OCI-LY1 (cell line): ENCODE data around the gene SYCE3.

Experiments used
- H2AFZ ChIP-seq: fragments of 200-600 bp; sonication (generic), shearing (Covaris generic); 2 replicates; pipeline ENCODE4 v1.6.0; 2014; ENCODE audit warnings: antibody characterized with exemption, mild to moderate bottlenecking, low read length
- H3F3A ChIP-seq: fragments of 200-600 bp; sonication (generic), shearing (Covaris generic); 2 replicates; pipeline ENCODE4 v1.6.0; 2014; ENCODE audit warnings: mild to moderate bottlenecking, antibody characterized with exemption, low read length, moderate library complexity; ENCODE audit not compliant: insufficient read depth
- H3K27ac ChIP-seq: fragments of 200-600 bp; sonication (generic); 2 replicates; pipeline ENCODE4 v1.5.1; 2014; ENCODE audit warnings: low read length, mixed run types, mild to moderate bottlenecking, low read depth; ENCODE audit not compliant: poor library complexity, severe bottlenecking
- H3K27me3 ChIP-seq: fragments of 200-600 bp; sonication (generic); 2 replicates; pipeline ENCODE4 v1.6.0; 2014; ENCODE audit warnings: antibody characterized with exemption, mild to moderate bottlenecking, low read length, moderate library complexity; ENCODE audit not compliant: insufficient read depth
- H3K36me3 ChIP-seq: fragments of 200-600 bp; sonication (generic); 2 replicates; pipeline ENCODE4 v1.6.1; 2014; ENCODE audit warnings: mild to moderate bottlenecking, antibody characterized with exemption, low read length, moderate library complexity, mixed read lengths; ENCODE audit not compliant: insufficient read depth
- H3K4me1 ChIP-seq: fragments of 200-600 bp; sonication (generic); 2 replicates; pipeline ENCODE4 v1.5.1; 2014; ENCODE audit warnings: mild to moderate bottlenecking, low read length, moderate library complexity; ENCODE audit not compliant: insufficient read depth, severe bottlenecking
- H3K4me2 ChIP-seq: fragments of 200-600 bp; sonication (generic), shearing (Covaris generic); 2 replicates; pipeline ENCODE4 v1.6.1; 2014; ENCODE audit warnings: low read length
- H3K4me3 ChIP-seq: fragments of 200-600 bp; sonication (generic); 2 replicates; pipeline ENCODE4 v1.5.1; 2014; ENCODE audit warnings: low read length, low read depth, mild to moderate bottlenecking, mixed read lengths; ENCODE audit not compliant: poor library complexity, severe bottlenecking
- H3K79me2 ChIP-seq: fragments of 200-600 bp; shearing (Covaris generic); 2 replicates; pipeline ENCODE4 v1.6.1; 2016; ENCODE audit warnings: mixed run types, low read length, mixed read lengths; ENCODE audit not compliant: insufficient read depth
- H3K9ac ChIP-seq: fragments of 200-600 bp; sonication (generic), shearing (Covaris generic); 2 replicates; pipeline ENCODE4 v1.6.1; 2014; ENCODE audit warnings: mild to moderate bottlenecking, low read length, mixed read lengths
- H3K9me2 ChIP-seq: fragments of 200-600 bp; sonication (generic), shearing (Covaris generic); 2 replicates; pipeline ENCODE4 v1.6.1; 2014; ENCODE audit warnings: low read depth, mild to moderate bottlenecking, low read length, mixed read lengths
- H3K9me3 ChIP-seq: fragments of 200-600 bp; shearing (Covaris generic); 2 replicates; pipeline ENCODE4 v1.6.1; 2014; ENCODE audit warnings: low read length, mixed read lengths
- H4K20me1 ChIP-seq: fragments of 200-600 bp; sonication (generic), shearing (Covaris generic); 2 replicates; pipeline ENCODE4 v1.6.0; 2016; ENCODE audit warnings: mild to moderate bottlenecking, low read length; ENCODE audit not compliant: insufficient read depth
- CTCF ChIP-seq: fragments of 200-600 bp; sonication (generic), shearing (Covaris generic); IDR thresholded peaks from 2 replicates; pipeline ENCODE4 v1.5.1; 2017; ENCODE audit warnings: mild to moderate bottlenecking, antibody characterized with exemption, low read length, moderate library complexity, mixed read lengths
- EZH2 ChIP-seq: fragments of 200-600 bp; sonication (generic), shearing (Covaris generic); IDR thresholded peaks from 2 replicates; pipeline ENCODE4 v1.8.0; 2017; ENCODE audit warnings: borderline replicate concordance, mixed run types, mild to moderate bottlenecking, antibody characterized with exemption, low read length, moderate library complexity, mixed read lengths

SYCE3 gene

GRCh38 chr22:50573491-50574382, 11.0 kb upstream of the SYCE3 start:
- no peaks in the 10 kb centered on the region for H3F3A ChIP-seq
- H3K27me3 ChIP-seq = no peaks in the 10 kb centered on the region
- H3K4me1 ChIP-seq = peaks cover 7% of the 10 kb centered on the region
- no peak overlapping the region for H3K4me3 ChIP-seq
- no peak overlapping the region for H3K4me2 ChIP-seq
- H4K20me1 ChIP-seq = no peaks in the 10 kb centered on the region
- no peak for TF ChIP-seq CTCF
- no peak for TF ChIP-seq EZH2
- peaks cover 87% of the 10 kb centered on the region for H3K36me3 ChIP-seq
- H3K9ac ChIP-seq = no peak overlapping the region
- H3K9me2 ChIP-seq = no peaks in the 10 kb centered on the region
- H3K9me3 ChIP-seq = no peaks in the 10 kb centered on the region
- no peaks in the 10 kb centered on the region for H3K79me2 ChIP-seq
- H2AFZ ChIP-seq = no peak overlapping the region
- no peak overlapping the region for H3K27ac ChIP-seq

- Histone ChIP-seq H3K9ac (no peak overlapping the region), H3K4me2 (no peak overlapping the region), H3K9me3 (no peaks in the 10 kb centered on the region), H2AFZ (no peak overlapping the region), H3F3A (no peaks in the 10 kb centered on the region), H3K27me3 (no peaks in the 10 kb centered on the region), H3K27ac (no peak overlapping the region), H3K4me3 (no peak overlapping the region), H3K9me2 (no peaks in the 10 kb centered on the region), H3K36me3 (peaks cover 89% of the 10 kb centered on the region), H4K20me1 (no peaks in the 10 kb centered on the region), H3K79me2 (no peaks in the 10 kb centered on the region), H3K4me1 (peaks cover 7% of the 10 kb centered on the region)
- no peak for TF ChIP-seq EZH2
- TF ChIP-seq CTCF = no peak
Measured at GRCh38 chr22:50572965-50573364, 10.2 kb upstream of the SYCE3 start.

- no peaks in the 10 kb centered on the region for H3K27me3 ChIP-seq
- H3K9me3 ChIP-seq = no peaks in the 10 kb centered on the region
- H3K4me3 ChIP-seq = no peak overlapping the region
- H4K20me1 ChIP-seq = no peaks in the 10 kb centered on the region
- no peak overlapping the region for H2AFZ ChIP-seq
- H3K4me1 ChIP-seq = peaks cover 7% of the 10 kb centered on the region
- no peak overlapping the region for H3K9ac ChIP-seq
- TF ChIP-seq CTCF (no peak), EZH2 (no peak)
- no peaks in the 10 kb centered on the region for H3K79me2 ChIP-seq
- no peak overlapping the region for H3K27ac ChIP-seq
- H3F3A ChIP-seq = no peaks in the 10 kb centered on the region
- H3K9me2 ChIP-seq = no peaks in the 10 kb centered on the region
- H3K36me3 ChIP-seq = peaks cover 87% of the 10 kb centered on the region
- no peak overlapping the region for H3K4me2 ChIP-seq
Measured at GRCh38 chr22:50571264-50572175, 8.8 kb upstream of the SYCE3 start.
